IPS DF 4.7 (cell line): ENCODE data around the gene ZNF22.

Source experiments
- DNase-seq: peaks from one replicate; pipeline ENCODE4 v3.0.0-alpha.2; 2013; ENCODE audit warnings: low spot score; ENCODE audit errors: extremely low read depth

Gene ZNF22

GRCh38 chr10:45015590-45015989 lies 14.9 kb downstream of the ZNF22 start:
- no peak for DNase-seq

- no peak for DNase-seq
Measured at GRCh38 chr10:45023426-45023825, 22.7 kb downstream of the ZNF22 start.

DNA sequence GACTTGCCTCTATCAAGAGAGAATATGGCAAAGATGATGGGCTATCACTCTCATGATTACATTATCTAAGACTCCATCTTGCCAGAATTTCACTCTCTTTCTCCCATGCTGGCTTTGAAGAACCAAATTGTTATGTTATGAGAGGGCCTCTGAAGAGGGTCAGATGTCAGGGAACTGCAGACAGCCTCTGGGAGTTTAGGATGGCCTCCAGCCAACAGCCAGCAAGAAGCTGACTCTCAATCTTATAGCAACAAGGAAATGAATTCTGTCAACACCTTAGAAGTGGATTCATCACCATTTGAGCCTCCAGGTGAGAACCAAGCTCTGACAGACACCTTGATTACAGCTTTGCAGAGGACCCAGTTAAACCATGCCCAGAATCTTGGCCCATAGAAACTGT lies 33.6 kb downstream of the ZNF22 start:
- DNase-seq = no peak

GRCh38 chr10:45035673-45036072 lies 35.0 kb downstream of the ZNF22 start:
- no peak for DNase-seq

GRCh38 chr10:45040921-45041542 lies 40.3 kb downstream of the ZNF22 start:
- DNase-seq = no peak

- peak; percentile 28 for DNase-seq
Measured at GRCh38 chr10:45044290-45044689, 43.6 kb downstream of the ZNF22 start.

- no peak for DNase-seq
Measured at GRCh38 chr10:45050551-45051235, 50.0 kb downstream of the ZNF22 start.

- DNase-seq = no peak
Measured at GRCh38 chr10:45052700-45053099, 52.0 kb downstream of the ZNF22 start.

DNA sequence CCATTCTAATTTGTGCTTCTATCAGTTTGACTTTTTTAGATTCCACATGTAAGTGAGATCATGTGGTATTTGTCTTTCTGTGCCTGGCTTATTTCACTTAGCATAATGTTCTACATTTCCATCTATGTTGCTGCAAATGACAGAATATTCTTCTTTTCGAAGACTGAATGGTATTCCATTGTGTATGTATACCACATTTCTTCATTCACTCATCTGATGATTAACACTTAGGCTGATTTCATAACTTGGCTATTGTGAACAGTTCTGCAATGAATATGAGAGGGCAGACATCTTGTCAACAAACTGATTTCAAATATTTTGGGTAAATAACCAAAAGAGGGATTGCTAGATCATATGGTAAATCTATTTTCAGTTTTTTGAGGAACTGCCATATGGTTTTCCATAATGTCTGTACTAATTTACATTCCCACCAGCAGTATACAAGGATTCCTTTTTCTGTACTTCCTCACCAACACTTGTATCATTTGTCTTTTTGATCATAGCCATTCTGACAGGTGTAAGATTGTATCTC lies 52.9 kb downstream of the ZNF22 start:
- DNase-seq = no peak
